Caco-2 (cell line): Measurements from ENCODE around the gene THAP4. TPM values are rescaled to one million over a fixed set of nuclear protein-coding genes. Genes with fewer than 3 reads are reported as not detected.

Experiments
- BruUV-seq: library from RNA; stranded (reverse); fragments of 400-500 nt; replicated peaks from 2 replicates; lab custom pipeline; 2021; lab: Mats Ljungman, UMichigan
- CTCF ChIA-PET: fragments of 300-600 bp; sonication (Branson Sonifier 250); formaldehyde crosslinking; loops from one replicate; lab custom pipeline; 2022; ENCODE audit warnings: antibody characterized with exemption; lab: Charles Lee
- POLR2A ChIA-PET: fragments of 300-600 bp; sonication (Branson Sonifier 250); formaldehyde crosslinking; loops from one replicate; lab custom pipeline; 2022; ENCODE audit warnings: antibody characterized with exemption; lab: Charles Lee
- DNase-seq, 2 experiments: peaks; one replicate each; pipeline versions ENCODE4 v3.0.0 to v3.0.0-alpha.2; 2020 to 2022
- H3K27me3 ChIP-seq: replicated peaks from 2 replicates; pipeline ENCODE4 v1.6.0; 2011; ENCODE audit warnings: low read length; ENCODE audit not compliant: control insufficient read depth, insufficient read depth
- H3K36me3 ChIP-seq: 2 replicates; pipeline ENCODE4 v1.5.1; 2011; ENCODE audit warnings: low read length; ENCODE audit not compliant: control insufficient read depth, insufficient read depth
- H3K4me1 ChIP-seq: fragments of 250-450 bp; sonication (Bioruptor Pico); 2 replicates; pipeline ENCODE4 v1.5.1; 2020; ENCODE audit warnings: mild to moderate bottlenecking
- H3K4me3 ChIP-seq: 2 replicates; pipeline ENCODE4 v1.5.1; 2011; ENCODE audit warnings: low read depth, mild to moderate bottlenecking, control low read depth, low read length
- H3K9me3 ChIP-seq: fragments of 250-450 bp; sonication (Bioruptor Pico); 2 replicates; pipeline ENCODE4 v1.5.1; 2020; ENCODE audit warnings: mild to moderate bottlenecking, moderate library complexity
- H3K27ac Mint-ChIP-seq: one replicate; pipeline ENCODE4 v1.8.0; 2022; ENCODE audit warnings: mixed read lengths; ENCODE audit not compliant: unreplicated experiment
- H3K27me3 Mint-ChIP-seq: one replicate; pipeline ENCODE4 v1.8.0; 2022; ENCODE audit warnings: mixed read lengths; ENCODE audit not compliant: insufficient read depth, unreplicated experiment
- H3K36me3 Mint-ChIP-seq: one replicate; pipeline ENCODE4 v1.8.0; 2022; ENCODE audit warnings: mild to moderate bottlenecking, mixed read lengths; ENCODE audit not compliant: insufficient read depth, unreplicated experiment
- H3K4me1 Mint-ChIP-seq: one replicate; pipeline ENCODE4 v1.8.0; 2022; ENCODE audit warnings: low read depth, mixed read lengths; ENCODE audit not compliant: unreplicated experiment
- H3K4me3 Mint-ChIP-seq: one replicate; pipeline ENCODE4 v1.8.0; 2022; ENCODE audit warnings: mild to moderate bottlenecking, moderate library complexity, mixed read lengths; ENCODE audit not compliant: unreplicated experiment
- H3K9me3 Mint-ChIP-seq: one replicate; pipeline ENCODE4 v1.8.0; 2022; ENCODE audit warnings: mixed read lengths; ENCODE audit not compliant: unreplicated experiment
- CTCF ChIP-seq, 2 experiments: fragments of 200-600 bp in 1 of 2; IDR thresholded peaks; 1 replicate in 1 of 2; 2 replicates in 1 of 2; pipeline versions ENCODE4 v1.5.1 to v1.8.0; 2011 to 2022; ENCODE audit warnings: antibody characterized with exemption in 1 of 2, control low read depth in 1 of 2, inconsistent platforms in 1 of 2, low read depth in 1 of 2, low read length in 1 of 2, mild to moderate bottlenecking in 1 of 2, moderate library complexity in 1 of 2; ENCODE audit not compliant: insufficient read depth in 1 of 2, severe bottlenecking in 1 of 2, unreplicated experiment in 1 of 2
- intact Hi-C: fragments of 100-400 bp; cut with micrococcal nuclease; formaldehyde crosslinking; loops from one replicate; pipeline ENCODE4 v1.10.0; 2022; ENCODE audit not compliant: unreplicated experiment
- total RNA-seq: library from RNA; stranded (reverse); gene quantifications from 2 replicates; pipeline ENCODE4 v1.2.3, GENCODE V29; 2022

Gene THAP4
- total RNA-seq, 1 experiment from 2014 or later, result 37.2 TPM

GRCh38 chr2:241649927-241650326 is 13.0 kb upstream of the THAP4 start:
- CTCF ChIA-PET, result no interaction called here
- intact Hi-C loops, result no loop called here
- no peaks in the 10 kb centered on the region for H3K9me3 ChIP-seq
- H3K4me3 ChIP-seq, result no peak overlapping the region
- no peaks in the 10 kb centered on the region for H3K4me1 ChIP-seq
- no peaks in the 10 kb centered on the region for H3K36me3 ChIP-seq
- Mint-ChIP-seq H3K36me3 (peaks cover 34% of the 10 kb centered on the region), H3K4me1 (no peaks in the 10 kb centered on the region), H3K27ac (no peak overlapping the region), H3K4me3 (no peak overlapping the region), H3K9me3 (no peaks in the 10 kb centered on the region), H3K27me3 (no peaks in the 10 kb centered on the region)
- no peaks in the 10 kb centered on the region for H3K27me3 ChIP-seq
- no peak for DNase-seq
- BruUV-seq, result no TSS peak
- TF ChIP-seq CTCF (IDR thresholded peaks at IDR 0.05; ENCODE audit: insufficient read depth in 1 of 2, low read depth in 1 of 2, low read length in 1 of 2, severe bottlenecking in 1 of 2, unreplicated experiment in 1 of 2), result no peak
- POLR2A ChIA-PET, result no interaction called here

- Histone ChIP-seq H3K9me3 (no peaks in the 10 kb centered on the region), H3K27me3 (no peaks in the 10 kb centered on the region), H3K4me1 (no peaks in the 10 kb centered on the region), H3K36me3 (no peaks in the 10 kb centered on the region), H3K4me3 (no peak overlapping the region)
- CTCF ChIA-PET, result no interaction called here
- DNase-seq, result no peak
- H3K4me1 Mint-ChIP-seq, result no peaks in the 10 kb centered on the region
- POLR2A ChIA-PET, result no interaction called here
- H3K9me3 Mint-ChIP-seq, result no peaks in the 10 kb centered on the region
- no TSS peak for BruUV-seq
- peaks cover 31% of the 10 kb centered on the region for H3K36me3 Mint-ChIP-seq
- no peaks in the 10 kb centered on the region for H3K27me3 Mint-ChIP-seq
- TF ChIP-seq CTCF (IDR thresholded peaks at IDR 0.05; ENCODE audit: insufficient read depth in 1 of 2, low read depth in 1 of 2, low read length in 1 of 2, severe bottlenecking in 1 of 2, unreplicated experiment in 1 of 2), result no peak
- intact Hi-C loops, result no loop called here
- no peak overlapping the region for H3K4me3 Mint-ChIP-seq
- H3K27ac Mint-ChIP-seq, result no peak overlapping the region
Observed at GRCh38 chr2:241649404-241649803, 12.4 kb upstream of the THAP4 start.

DNA sequence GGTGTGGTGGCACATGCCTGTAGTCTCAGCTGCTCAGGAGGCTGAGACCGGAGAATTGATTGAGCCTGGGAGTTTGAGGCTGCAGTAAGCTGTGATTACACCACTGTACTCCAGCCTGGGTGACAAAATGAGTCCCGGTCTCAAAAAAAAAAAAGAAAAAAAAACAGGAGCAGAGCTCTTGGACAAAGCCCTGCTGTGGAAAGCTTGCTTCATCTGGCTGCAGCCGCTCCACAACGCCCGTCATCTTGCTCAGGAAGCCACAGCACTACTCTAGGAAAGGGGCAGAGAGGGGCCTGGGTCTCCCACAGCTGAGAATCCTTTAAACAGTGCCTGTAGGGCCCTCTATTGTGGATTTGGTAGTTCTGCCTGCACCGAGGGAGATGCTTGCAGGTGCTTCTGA is 11.5 kb upstream of the THAP4 start:
- Mint-ChIP-seq H3K36me3 (peaks cover 27% of the 10 kb centered on the region), H3K27me3 (no peaks in the 10 kb centered on the region), H3K4me1 (no peaks in the 10 kb centered on the region), H3K27ac (no peak overlapping the region), H3K4me3 (no peak overlapping the region), H3K9me3 (no peaks in the 10 kb centered on the region)
- H3K36me3 ChIP-seq, result no peaks in the 10 kb centered on the region
- H3K27me3 ChIP-seq, result no peaks in the 10 kb centered on the region
- intact Hi-C loops, result no loop called here
- ChIA-PET CTCF (no interaction called here), POLR2A (no interaction called here)
- no TSS peak for BruUV-seq
- no peak overlapping the region for H3K4me3 ChIP-seq
- H3K9me3 ChIP-seq, result no peaks in the 10 kb centered on the region
- no peak for DNase-seq
- H3K4me1 ChIP-seq, result no peaks in the 10 kb centered on the region
- TF ChIP-seq CTCF (IDR thresholded peaks at IDR 0.05; ENCODE audit: insufficient read depth in 1 of 2, low read depth in 1 of 2, low read length in 1 of 2, severe bottlenecking in 1 of 2, unreplicated experiment in 1 of 2), result no peak
